GM10847 (cell line): Measurements from ENCODE around the gene DDX23.

ENCODE experiments used
- POLR2A ChIP-seq: IDR thresholded peaks from 2 replicates; pipeline ENCODE4 v1.6.1; 2011; ENCODE audit not compliant: insufficient read length; ENCODE audit errors: extremely low read depth

Gene DDX23

GRCh38 chr12:48851883-48852733 lies at the start of gene DDX23:
Gene DDX23, minus strand, starts transcription at chr12:48852163. Its CDS starts 6,381 bp downstream, at chr12:48845782.
- peak; percentile 84 for TF ChIP-seq POLR2A

DNA sequence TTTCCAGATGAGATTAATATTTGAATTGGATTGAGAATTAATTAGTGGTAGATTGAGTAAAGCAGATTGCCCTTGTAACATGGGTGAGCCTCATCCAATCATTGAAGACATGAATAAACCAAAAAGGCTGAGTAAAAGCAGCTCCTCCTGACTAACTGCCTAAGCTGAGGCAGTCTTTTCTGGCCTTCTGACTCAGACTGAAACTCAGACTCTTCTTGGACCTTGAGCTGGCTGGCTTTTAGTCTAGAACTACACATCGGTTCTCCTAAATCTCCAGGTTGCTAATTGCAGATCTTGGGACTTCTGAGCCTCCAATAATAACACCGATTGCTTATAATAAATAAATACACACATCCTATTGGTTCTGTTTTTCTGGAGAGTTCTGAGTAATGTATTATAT lies 49.3 kb upstream of the DDX23 start:
- TF ChIP-seq POLR2A = no peak

- TF ChIP-seq POLR2A = no peak
Measured at GRCh38 chr12:48899651-48900050, 47.7 kb upstream of the DDX23 start.

GRCh38 chr12:48894271-48894670 lies 42.3 kb upstream of the DDX23 start:
- TF ChIP-seq POLR2A = no peak

GRCh38 chr12:48890657-48891418 lies 38.9 kb upstream of the DDX23 start:
- TF ChIP-seq POLR2A = no peak

DNA sequence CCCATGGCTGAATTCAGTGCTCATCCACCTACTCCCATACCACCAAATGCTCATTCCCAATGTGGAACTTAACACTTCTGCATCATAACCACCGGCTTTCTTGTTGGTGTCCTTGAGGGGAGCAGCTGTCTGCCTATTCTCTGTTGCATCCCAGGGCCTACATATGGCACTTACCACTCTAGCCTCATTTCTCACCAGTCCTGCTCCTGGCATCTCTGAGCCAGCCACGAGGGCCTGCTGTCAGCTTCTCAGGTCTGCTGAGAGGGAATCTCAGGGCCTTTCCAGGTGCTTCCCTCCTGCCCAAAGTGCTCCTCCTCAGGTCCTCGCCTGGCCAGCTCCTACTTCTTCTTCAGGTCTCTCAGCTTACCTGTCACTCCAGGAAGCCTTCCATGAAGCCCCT lies 37.7 kb upstream of the DDX23 start:
- TF ChIP-seq POLR2A = no peak

DNA sequence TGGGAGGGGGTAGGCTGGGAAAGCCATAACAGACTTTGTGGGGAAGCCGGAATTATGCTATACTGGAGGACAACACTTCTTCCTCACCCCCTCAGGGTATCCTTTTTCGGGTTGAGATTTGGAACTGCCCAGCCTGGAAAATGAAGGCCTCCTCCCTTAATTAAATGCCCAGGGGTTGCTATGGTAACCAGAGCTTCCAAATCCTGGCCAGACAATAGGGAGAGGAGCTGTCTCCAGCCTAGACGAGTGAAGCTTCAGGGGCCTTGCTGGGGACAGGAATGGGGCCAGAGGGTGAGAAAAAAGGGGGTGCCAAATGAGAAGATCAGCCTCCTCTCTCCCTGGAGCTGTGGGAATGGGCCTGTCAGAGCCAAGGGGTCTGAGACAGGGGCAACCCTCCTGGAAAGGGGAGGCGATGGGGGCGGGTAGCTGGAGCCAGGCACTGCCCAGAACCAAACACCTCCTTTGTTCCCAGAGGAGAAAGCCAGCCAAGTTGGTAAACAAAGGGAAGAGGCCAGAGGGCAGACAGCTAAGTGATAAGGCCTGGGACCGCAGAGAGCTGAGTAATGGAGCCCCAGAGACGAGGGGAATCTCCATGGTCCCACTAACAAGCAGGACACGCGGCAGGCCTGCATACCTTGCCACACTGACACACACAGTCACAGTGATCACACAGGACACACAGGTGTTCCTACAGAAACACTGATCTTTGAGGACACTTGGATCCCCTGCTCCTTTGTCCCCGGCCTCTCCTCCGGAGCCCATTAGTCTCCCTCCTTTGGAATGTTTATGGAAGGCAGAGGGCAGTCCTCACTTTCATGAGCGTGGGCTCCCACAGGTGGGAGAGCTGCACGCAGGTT lies 31.6 kb upstream of the DDX23 start:
- no peak for TF ChIP-seq POLR2A

- TF ChIP-seq POLR2A = no peak
Measured at GRCh38 chr12:48882972-48883304, 31.0 kb upstream of the DDX23 start.

GRCh38 chr12:48882315-48882687 lies 30.3 kb upstream of the DDX23 start:
- no peak for TF ChIP-seq POLR2A

DNA sequence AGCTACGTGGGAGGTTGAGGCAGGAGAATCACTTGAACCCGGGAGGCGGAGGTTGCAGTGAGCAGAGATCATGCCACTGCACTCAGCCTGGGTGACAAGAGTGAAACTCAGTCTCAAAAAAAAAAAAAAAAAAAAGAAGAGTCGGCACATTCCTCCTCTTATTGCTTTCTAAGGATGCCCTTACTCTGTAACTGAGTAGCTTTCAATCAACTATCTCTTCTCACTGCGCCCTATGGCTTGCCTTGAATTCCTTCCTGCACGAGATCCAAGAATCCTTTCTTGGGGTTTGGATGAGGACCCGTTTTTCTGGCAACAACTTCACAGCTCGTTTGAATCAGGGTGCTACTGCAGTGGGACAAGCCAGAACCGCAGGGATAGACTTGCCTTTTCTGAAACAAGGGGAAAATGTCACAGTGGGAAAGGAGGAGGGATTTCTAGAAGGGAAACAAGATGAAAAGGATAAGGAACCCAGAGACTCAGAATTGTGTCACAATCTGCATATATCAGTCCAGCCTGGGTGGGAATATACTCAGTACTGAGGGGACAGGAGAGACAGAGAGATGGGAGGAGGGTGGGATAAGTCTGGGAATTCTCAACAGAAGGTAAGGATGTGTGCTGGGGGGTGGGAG lies 29.8 kb upstream of the DDX23 start:
- no peak for TF ChIP-seq POLR2A

DNA sequence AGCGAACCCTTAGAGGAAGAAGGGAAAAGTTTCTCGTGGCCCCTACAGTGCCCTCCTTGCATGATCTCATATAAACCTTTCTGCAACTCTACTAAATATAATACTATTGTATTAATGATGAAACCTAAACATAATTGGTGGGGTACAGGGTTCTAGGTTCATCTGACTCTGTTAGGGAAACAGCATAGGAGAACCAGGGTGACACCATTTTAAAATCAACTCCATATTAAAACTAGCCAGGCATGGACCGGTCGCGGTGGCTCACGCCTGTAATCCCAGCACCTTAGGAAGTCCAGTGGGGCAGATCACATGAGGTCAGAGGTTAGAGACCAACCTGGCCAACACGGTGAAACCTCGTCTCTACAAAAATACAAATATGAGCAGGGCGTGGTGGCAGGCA lies 28.7 kb upstream of the DDX23 start:
- no peak for TF ChIP-seq POLR2A

- TF ChIP-seq POLR2A = no peak
Measured at GRCh38 chr12:48878548-48878947, 26.6 kb upstream of the DDX23 start.

DNA sequence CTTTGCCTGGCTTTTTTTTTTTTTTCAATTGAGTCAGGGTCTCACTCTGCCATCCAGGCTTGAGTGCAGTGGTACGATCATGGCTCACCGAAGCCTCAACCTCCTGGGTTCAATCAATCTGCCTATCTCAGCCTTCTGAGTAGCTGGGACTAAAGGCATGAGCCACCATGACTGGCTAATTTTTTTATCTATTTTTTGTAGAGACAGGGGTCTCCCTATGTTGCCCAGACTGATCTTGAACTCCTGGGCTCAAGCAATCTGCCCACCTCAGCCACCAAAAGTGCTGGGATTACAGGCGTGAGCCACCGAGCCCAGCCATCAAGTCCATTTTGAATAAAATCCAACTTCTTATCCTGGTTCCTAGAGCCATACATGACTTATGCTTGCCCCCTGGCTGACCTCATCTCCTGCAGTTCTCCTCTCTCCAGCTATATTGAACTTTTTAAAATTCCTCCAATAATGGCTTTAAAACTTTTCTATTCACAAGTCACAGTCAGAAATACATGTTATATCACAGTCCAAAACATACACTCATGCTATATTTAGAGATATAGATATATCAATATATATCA lies 24.1 kb upstream of the DDX23 start:
- no peak for TF ChIP-seq POLR2A

DNA sequence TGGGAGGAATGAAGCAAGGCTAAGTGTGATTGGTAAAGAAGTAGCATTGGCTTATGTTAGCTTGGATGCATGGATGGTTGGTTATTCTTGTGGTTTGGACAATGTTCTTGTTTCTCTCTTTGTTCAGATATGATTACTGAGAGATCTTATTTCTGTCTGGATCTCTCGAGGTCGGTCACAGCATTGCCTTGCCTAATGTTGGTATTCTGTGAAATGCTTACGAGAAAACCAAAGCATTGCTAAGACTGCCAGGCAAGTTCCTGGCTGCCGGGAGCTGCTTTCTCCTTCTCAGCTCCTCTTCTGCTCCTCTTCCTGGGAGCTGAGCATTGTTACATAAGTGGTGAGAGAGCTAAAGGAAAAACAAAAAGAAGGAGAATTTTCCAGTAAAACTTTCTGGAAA lies 21.1 kb upstream of the DDX23 start:
- TF ChIP-seq POLR2A = no peak

DNA sequence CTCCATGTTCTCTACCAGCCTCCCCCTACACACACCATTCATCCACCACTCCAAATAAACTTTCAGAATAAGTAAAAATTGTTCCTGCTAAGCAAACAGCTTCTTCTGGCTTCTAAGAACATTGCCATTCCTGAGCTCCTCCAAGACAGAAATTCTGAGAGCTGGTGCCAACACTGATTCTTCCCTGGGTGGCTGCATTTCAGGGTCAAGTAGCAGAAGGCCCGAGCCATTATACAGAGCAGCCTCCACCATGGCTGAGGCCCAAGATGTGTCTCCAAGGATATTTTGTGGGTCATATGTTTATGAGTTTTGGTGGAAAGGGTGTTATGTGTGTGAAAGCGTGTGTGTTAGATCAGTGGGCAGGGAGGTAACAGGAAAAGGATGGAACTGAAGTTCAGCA lies 17.2 kb upstream of the DDX23 start:
- no peak for TF ChIP-seq POLR2A
